HEK293 (cell line): ENCODE measurements around the gene RAP1GAP.
A peak's percentile ranks its signal among the peaks of the same experiment; 100 is the strongest.

Experiments
- CTCF ChIA-PET: fragments of 350-600 bp; formaldehyde crosslinking; extraction: SDS; loops from one replicate; lab custom pipeline; 2021; ENCODE audit warnings: antibody characterized with exemption; lab: Yijun Ruan, JAX
- POLR2A ChIA-PET: fragments of 300-600 bp; formaldehyde crosslinking; extraction: SDS; loops from one replicate; lab custom pipeline; 2020; ENCODE audit warnings: antibody characterized with exemption, inconsistent platforms; lab: Yijun Ruan, JAX
- H3K27ac ChIP-seq: fragments of 200-500 bp; sonication (Bioruptor generic); 2 replicates; pipeline ENCODE4 v1.5.1; 2014; ENCODE audit warnings: low read depth, low read length, control low read depth, inconsistent platforms; ENCODE audit errors: extremely low read depth
- H3K36me3 ChIP-seq, 2 experiments: fragments of 200-500 bp in 1 of 2; sonication (Bioruptor generic) in 1 of 2; 1 replicate in 1 of 2; 2 replicates in 1 of 2; pipeline ENCODE4 v1.5.1; 2014 to 2017; ENCODE audit warnings: inconsistent platforms in 2 of 2, low read length in 2 of 2; ENCODE audit not compliant: control insufficient read depth in 2 of 2, insufficient read depth in 1 of 2
- H3K4me1 ChIP-seq: fragments of 200-500 bp; sonication (Bioruptor generic); 2 replicates; pipeline ENCODE4 v1.5.1; 2014; ENCODE audit warnings: mild to moderate bottlenecking, low read length, inconsistent platforms; ENCODE audit not compliant: control insufficient read depth, insufficient read depth
- H3K4me3 ChIP-seq: 2 replicates; pipeline ENCODE4 v1.5.1; 2011; ENCODE audit warnings: low read depth, mild to moderate bottlenecking, control low read depth, low read length, moderate library complexity
- H3K9me3 ChIP-seq: fragments of 200-500 bp; sonication (Bioruptor generic); 2 replicates; pipeline ENCODE4 v1.5.1; 2014; ENCODE audit warnings: low read depth, low read length, inconsistent platforms; ENCODE audit not compliant: control insufficient read depth, insufficient read depth
- EGR2 ChIP-seq: fragments of 450-650 bp; formaldehyde crosslinking; IDR thresholded peaks from 2 replicates; pipeline ENCODE4 v1.5.1; 2016; ENCODE audit warnings: low read depth, missing biosample characterization, missing genetic modification characterization
- GFI1B ChIP-seq: fragments of 450-650 bp; formaldehyde crosslinking; IDR thresholded peaks from 2 replicates; pipeline ENCODE4 v1.5.1; 2016; ENCODE audit warnings: missing biosample characterization, missing genetic modification characterization
- GLIS1 ChIP-seq: fragments of 450-650 bp; formaldehyde crosslinking; IDR thresholded peaks from 2 replicates; pipeline ENCODE4 v1.5.1; 2016; ENCODE audit warnings: missing biosample characterization, missing genetic modification characterization
- HOXA7 ChIP-seq: sonication (generic); formaldehyde crosslinking; IDR thresholded peaks from 2 replicates; pipeline ENCODE4 v1.8.1; 2022; ENCODE audit warnings: missing genetic modification reagents, borderline replicate concordance
- HOXC10 ChIP-seq: sonication (generic); formaldehyde crosslinking; IDR thresholded peaks from 2 replicates; pipeline ENCODE4 v1.8.1; 2023; ENCODE audit warnings: mild to moderate bottlenecking, missing genetic modification reagents
- KLF1 ChIP-seq: fragments of 450-650 bp; formaldehyde crosslinking; IDR thresholded peaks from 2 replicates; pipeline ENCODE4 v1.5.1; 2016; ENCODE audit warnings: missing biosample characterization, missing genetic modification characterization
- KLF17 ChIP-seq: fragments of 450-650 bp; formaldehyde crosslinking; IDR thresholded peaks from 2 replicates; pipeline ENCODE4 v1.5.1; 2016; ENCODE audit warnings: missing biosample characterization, missing genetic modification characterization
- KLF7 ChIP-seq: fragments of 450-650 bp; formaldehyde crosslinking; IDR thresholded peaks from 2 replicates; pipeline ENCODE4 v1.5.1; 2016; ENCODE audit warnings: missing biosample characterization, missing genetic modification characterization, borderline replicate concordance
- OSR2 ChIP-seq: fragments of 450-650 bp; formaldehyde crosslinking; IDR thresholded peaks from 2 replicates; pipeline ENCODE4 v1.5.1; 2016; ENCODE audit warnings: missing biosample characterization, missing genetic modification characterization
- PRDM1 ChIP-seq: fragments of 450-650 bp; formaldehyde crosslinking; IDR thresholded peaks from 2 replicates; pipeline ENCODE4; 2016; ENCODE audit warnings: missing biosample characterization, missing genetic modification characterization
- PRDM2 ChIP-seq: fragments of 450-650 bp; formaldehyde crosslinking; IDR thresholded peaks from 2 replicates; pipeline ENCODE4 v1.5.1; 2016; ENCODE audit warnings: missing biosample characterization, missing genetic modification characterization, borderline replicate concordance
- SP3 ChIP-seq: fragments of 450-650 bp; formaldehyde crosslinking; IDR thresholded peaks from 2 replicates; pipeline ENCODE4 v1.5.1; 2016; ENCODE audit warnings: missing biosample characterization, missing genetic modification characterization
- ZFHX2 ChIP-seq: fragments of 450-650 bp; formaldehyde crosslinking; conservative IDR thresholded peaks from 2 replicates; pipeline ENCODE4 v1.5.1; 2016; ENCODE audit warnings: missing biosample characterization, missing genetic modification characterization
- ZNF16 ChIP-seq: fragments of 450-650 bp; formaldehyde crosslinking; IDR thresholded peaks from 2 replicates; pipeline ENCODE4 v1.5.1; 2016; ENCODE audit warnings: low read depth, missing biosample characterization, missing genetic modification characterization
- ZNF398 ChIP-seq: fragments of 450-650 bp; formaldehyde crosslinking; IDR thresholded peaks from 2 replicates; pipeline ENCODE4 v1.5.1; 2017; ENCODE audit warnings: missing biosample characterization, missing genetic modification characterization
- ZNF555 ChIP-seq: fragments of 450-650 bp; formaldehyde crosslinking; conservative IDR thresholded peaks from 2 replicates; pipeline ENCODE4 v1.5.1; 2017; ENCODE audit warnings: missing biosample characterization, mild to moderate bottlenecking, missing genetic modification characterization, inconsistent platforms
- ZNF701 ChIP-seq: fragments of 450-650 bp; formaldehyde crosslinking; IDR thresholded peaks from 2 replicates; pipeline ENCODE4 v1.5.1; 2016; ENCODE audit warnings: missing biosample characterization, missing genetic modification characterization
- ZNF707 ChIP-seq: fragments of 450-650 bp; formaldehyde crosslinking; IDR thresholded peaks from 2 replicates; pipeline ENCODE4 v1.5.1; 2016; ENCODE audit warnings: missing biosample characterization, missing genetic modification characterization
- ZNF837 ChIP-seq: fragments of 450-650 bp; formaldehyde crosslinking; IDR thresholded peaks from 2 replicates; pipeline ENCODE4 v1.5.1; 2016; ENCODE audit warnings: missing biosample characterization, missing genetic modification characterization
- TF ChIP-seq, protein P1 (sequence below): fragments of 450-650 bp; formaldehyde crosslinking; IDR thresholded peaks from 2 replicates; pipeline ENCODE4; 2016; ENCODE audit warnings: missing biosample characterization, missing genetic modification characterization
- TF ChIP-seq, protein P2 (sequence below): fragments of 450-650 bp; formaldehyde crosslinking; IDR thresholded peaks from 2 replicates; pipeline ENCODE4 v1.5.1; 2016; ENCODE audit warnings: missing biosample characterization, missing genetic modification characterization, borderline replicate concordance
- TF ChIP-seq, protein P3 (sequence below): fragments of 450-650 bp; formaldehyde crosslinking; IDR thresholded peaks from 2 replicates; pipeline ENCODE4 v1.5.1; 2017; ENCODE audit warnings: missing biosample characterization, mild to moderate bottlenecking, missing genetic modification characterization, moderate library complexity
- TF ChIP-seq, protein P4 (sequence below): fragments of 450-650 bp; formaldehyde crosslinking; IDR thresholded peaks from 2 replicates; pipeline ENCODE4 v1.5.1; 2016; ENCODE audit warnings: missing biosample characterization, missing genetic modification characterization

Gene RAP1GAP

GRCh38 chr1:21640653-21641052 lies 28.5 kb downstream of the RAP1GAP start (continued):
- TF ChIP-seq, protein P1, sequence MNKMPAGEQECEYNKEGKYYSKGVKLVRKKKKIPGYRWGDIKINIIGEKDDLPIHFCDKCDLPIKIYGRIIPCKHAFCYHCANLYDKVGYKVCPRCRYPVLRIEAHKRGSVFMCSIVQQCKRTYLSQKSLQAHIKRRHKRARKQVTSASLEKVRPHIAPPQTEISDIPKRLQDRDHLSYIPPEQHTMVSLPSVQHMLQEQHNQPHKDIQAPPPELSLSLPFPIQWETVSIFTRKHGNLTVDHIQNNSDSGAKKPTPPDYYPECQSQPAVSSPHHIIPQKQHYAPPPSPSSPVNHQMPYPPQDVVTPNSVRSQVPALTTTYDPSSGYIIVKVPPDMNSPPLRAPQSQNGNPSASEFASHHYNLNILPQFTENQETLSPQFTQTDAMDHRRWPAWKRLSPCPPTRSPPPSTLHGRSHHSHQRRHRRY (tag by site-specific recombination) = no peak
- TF ChIP-seq GFI1B = no peak
- TF ChIP-seq, protein P2, sequence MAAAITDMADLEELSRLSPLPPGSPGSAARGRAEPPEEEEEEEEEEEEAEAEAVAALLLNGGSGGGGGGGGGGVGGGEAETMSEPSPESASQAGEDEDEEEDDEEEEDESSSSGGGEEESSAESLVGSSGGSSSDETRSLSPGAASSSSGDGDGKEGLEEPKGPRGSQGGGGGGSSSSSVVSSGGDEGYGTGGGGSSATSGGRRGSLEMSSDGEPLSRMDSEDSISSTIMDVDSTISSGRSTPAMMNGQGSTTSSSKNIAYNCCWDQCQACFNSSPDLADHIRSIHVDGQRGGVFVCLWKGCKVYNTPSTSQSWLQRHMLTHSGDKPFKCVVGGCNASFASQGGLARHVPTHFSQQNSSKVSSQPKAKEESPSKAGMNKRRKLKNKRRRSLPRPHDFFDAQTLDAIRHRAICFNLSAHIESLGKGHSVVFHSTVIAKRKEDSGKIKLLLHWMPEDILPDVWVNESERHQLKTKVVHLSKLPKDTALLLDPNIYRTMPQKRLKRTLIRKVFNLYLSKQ = no peak
- TF ChIP-seq KLF7 (tag by site-specific recombination) = no peak
- TF ChIP-seq OSR2 (tag by site-specific recombination) = no peak
- TF ChIP-seq, protein P3, sequence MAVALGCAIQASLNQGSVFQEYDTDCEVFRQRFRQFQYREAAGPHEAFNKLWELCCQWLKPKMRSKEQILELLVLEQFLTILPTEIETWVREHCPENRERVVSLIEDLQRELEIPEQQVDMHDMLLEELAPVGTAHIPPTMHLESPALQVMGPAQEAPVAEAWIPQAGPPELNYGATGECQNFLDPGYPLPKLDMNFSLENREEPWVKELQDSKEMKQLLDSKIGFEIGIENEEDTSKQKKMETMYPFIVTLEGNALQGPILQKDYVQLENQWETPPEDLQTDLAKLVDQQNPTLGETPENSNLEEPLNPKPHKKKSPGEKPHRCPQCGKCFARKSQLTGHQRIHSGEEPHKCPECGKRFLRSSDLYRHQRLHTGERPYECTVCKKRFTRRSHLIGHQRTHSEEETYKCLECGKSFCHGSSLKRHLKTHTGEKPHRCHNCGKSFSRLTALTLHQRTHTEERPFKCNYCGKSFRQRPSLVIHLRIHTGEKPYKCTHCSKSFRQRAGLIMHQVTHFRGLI (tag by site-specific recombination) = peak; percentile 65
- TF ChIP-seq PRDM1 (tag by site-specific recombination) = no peak

DNA sequence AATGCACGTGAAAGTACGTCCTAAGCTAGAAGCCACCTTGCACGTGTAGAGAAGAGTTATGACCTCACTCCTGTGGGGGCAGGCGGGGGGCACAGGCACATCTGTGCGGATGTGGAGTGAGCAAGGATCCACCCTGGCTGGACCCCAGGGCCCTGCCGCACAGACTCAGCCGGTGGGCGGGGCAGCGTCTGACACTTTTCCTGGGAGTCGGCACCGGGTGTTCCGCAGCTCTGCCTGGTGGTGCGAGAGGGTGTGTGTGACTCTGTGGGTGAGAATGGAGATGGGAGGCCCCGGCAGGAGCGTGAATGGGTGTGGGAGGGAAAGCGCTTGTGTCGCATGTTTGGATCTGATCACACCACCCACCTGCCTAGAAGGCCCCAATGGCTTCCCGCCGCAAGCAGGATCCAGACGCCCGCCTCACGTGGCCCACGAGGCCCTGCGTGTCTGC lies 29.5 kb downstream of the RAP1GAP start:
- Histone ChIP-seq H3K4me3 (no peak overlapping the region), H3K9me3 (no peaks in the 10 kb centered on the region), H3K36me3 (no peaks in the 10 kb centered on the region), H3K4me1 (peaks cover 5% of the 10 kb centered on the region; the same call in 1 of the 2 replicates), H3K27ac (no peak overlapping the region)
- ChIA-PET POLR2A (interaction anchor here (1.2 kb wide), 1 partner anchor 8 kb away, joined by 4 read pairs; no protein-coding TSS in a partner anchor), CTCF (interaction anchor here (0.9 to 1.2 kb wide), 2 partner anchors 44 to 99 kb away, joined by 5 to 6 read pairs; no protein-coding TSS in a partner anchor)
- TF ChIP-seq ZNF555 (no peak), ZNF701 (tag by site-specific recombination) (no peak), ZNF16 (tag by site-specific recombination) (no peak), ZNF837 (tag by site-specific recombination) (no peak), GLIS1 (tag by site-specific recombination) (no peak), ZNF707 (tag by site-specific recombination) (no peak), ZFHX2 (tag by site-specific recombination) (peak; percentile 91), KLF1 (tag by site-specific recombination) (peak; percentile 95), PRDM1 (tag by site-specific recombination) (peak; percentile 21; the same call in 1 of the 2 replicates), PRDM2 (tag by site-specific recombination) (no peak), SP3 (tag by site-specific recombination) (no peak), EGR2 (tag by site-specific recombination) (peak; percentile 93), ZNF398 (tag by site-specific recombination) (peak; percentile 49), HOXA7 (no peak), KLF17 (tag by site-specific recombination) (peak; percentile 39; the same call in 1 of the 2 replicates), HOXC10 (CRISPR knock-in tag) (no peak)
- TF ChIP-seq, protein P4, sequence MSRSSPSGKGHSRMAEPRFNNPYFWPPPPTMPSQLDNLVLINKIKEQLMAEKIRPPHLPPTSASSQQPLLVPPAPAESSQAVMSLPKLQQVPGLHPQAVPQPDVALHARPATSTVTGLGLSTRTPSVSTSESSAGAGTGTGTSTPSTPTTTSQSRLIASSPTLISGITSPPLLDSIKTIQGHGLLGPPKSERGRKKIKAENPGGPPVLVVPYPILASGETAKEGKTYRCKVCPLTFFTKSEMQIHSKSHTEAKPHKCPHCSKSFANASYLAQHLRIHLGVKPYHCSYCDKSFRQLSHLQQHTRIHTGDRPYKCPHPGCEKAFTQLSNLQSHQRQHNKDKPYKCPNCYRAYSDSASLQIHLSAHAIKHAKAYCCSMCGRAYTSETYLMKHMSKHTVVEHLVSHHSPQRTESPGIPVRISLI (tag by site-specific recombination) = no peak
